ENCODE data around the gene ZNF532.
"Not testable (repeated sequence)": the region's sequence is repeated elsewhere in the genome, so short reads cannot be mapped to it uniquely, and the experiment has no call there.

ZNF532 gene

GRCh38 chr18:58905777-58906428 is 41.2 kb downstream of the ZNF532 start:
- DNase-seq: no peak

- DNase-seq: no peak
These were observed 43.3 kb downstream of the ZNF532 start for GRCh38 chr18:58908006-58908405.

DNA sequence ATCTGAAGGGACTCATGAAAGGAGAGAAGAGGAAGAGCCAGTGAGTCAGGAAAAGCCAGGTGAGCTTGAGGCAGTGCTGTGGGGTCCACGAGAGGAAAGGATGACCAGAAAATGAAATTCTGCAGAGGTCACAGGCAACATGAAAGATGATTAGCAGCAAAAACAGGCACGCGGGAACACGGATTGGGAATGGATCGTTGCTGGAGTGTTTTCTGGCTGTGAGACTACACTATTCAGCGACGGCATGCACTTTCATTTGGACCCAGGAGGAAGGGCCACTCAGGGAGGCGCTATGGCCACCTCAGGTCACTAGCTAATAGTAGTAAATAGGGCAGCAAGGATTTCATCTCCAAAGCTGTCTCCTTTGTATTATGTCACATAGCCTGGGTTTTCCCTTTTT is 44.8 kb downstream of the ZNF532 start:
- no peak for DNase-seq

- DNase-seq: no peak
These were observed 46.6 kb downstream of the ZNF532 start for GRCh38 chr18:58911241-58911640.

- DNase-seq: no peak
These were observed 47.1 kb downstream of the ZNF532 start for GRCh38 chr18:58911766-58912165.

DNA sequence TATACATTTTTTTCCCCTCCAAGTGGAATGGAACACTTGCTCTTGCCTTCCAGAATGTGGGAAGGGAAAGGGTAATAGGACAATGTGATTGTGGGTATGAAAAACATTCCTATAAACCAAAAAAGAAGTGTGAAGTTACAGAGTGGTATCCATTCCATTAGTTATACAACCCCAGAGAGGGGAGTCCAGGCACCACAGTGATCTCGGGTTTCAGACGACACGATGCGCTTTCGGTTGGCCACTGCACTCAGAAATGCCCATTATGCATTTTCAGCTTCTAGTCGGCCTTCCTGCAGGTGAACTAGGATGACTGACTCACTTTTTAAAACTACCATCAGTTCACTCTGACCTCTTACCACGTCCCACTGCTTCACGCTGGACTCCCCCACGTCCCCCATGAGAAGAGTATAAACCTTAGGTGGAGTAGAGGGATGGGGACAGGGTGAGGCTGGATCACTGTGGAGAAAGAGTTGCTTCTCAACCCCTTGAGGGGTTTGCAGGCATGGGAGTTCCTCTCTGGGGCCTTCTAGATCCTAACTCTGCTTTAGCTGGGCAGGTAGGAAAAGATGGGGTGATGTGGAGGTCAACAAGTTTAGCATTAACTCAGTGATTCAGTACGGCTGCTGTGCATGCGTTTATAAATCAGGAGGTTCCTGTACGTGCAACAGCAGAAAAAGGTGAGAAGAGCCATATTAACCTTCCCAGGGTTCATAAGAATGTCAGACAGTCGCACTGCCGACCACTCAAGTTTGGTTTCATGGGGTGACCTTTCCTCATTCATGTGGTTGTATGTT is 50.5 kb downstream of the ZNF532 start:
- no peak for DNase-seq

GRCh38 chr18:58915995-58916394 is 51.3 kb downstream of the ZNF532 start:
- no peak for DNase-seq

- not testable (repeated sequence) for DNase-seq
These were observed 55.3 kb downstream of the ZNF532 start for GRCh38 chr18:58919934-58920333.

DNA sequence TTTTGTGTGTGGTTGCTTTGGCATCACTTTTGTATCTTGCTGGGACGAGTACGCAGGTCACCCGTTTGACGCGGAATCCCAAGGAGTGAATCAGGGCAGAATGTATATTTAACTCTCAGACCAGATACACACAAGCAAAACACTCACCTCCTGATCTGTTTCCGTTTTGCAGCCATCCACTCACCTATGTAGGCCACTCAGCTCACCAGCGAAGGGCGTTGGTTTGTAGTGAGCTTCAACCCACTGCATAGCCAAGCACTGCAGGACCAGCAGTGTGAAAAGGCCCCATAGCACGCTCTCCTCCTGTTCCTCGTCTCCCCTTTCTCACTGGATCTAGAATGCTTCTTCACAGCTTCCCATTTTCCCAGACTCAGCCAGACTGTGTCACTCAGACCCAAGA is 58.3 kb downstream of the ZNF532 start:
- DNase-seq: no peak

DNA sequence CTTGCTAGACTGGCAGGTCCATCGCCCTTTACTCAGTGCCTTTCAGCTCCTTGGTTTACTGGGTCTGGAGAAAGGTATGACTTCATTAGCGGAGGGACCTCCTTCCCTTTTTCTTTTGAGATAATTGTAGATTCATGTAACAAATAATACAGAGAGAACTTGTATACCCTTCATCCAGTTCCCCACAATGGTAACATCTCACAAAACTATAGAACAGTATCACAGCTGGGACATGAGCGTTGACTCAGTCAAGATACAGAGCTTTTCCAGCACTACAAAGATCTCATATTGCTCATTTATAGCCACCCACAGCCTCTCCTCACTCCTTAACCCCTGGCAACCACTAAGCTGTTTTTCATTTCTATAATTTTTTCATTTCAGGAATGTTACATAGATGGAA is 59.8 kb downstream of the ZNF532 start:
- DNase-seq: no peak

- no peak for DNase-seq
These were observed 63.0 kb downstream of the ZNF532 start for GRCh38 chr18:58927659-58928058.

- no peak for DNase-seq
These were observed 63.7 kb downstream of the ZNF532 start for GRCh38 chr18:58928386-58928785.

- DNase-seq: no peak
These were observed 64.5 kb downstream of the ZNF532 start for GRCh38 chr18:58929206-58929605.

DNA sequence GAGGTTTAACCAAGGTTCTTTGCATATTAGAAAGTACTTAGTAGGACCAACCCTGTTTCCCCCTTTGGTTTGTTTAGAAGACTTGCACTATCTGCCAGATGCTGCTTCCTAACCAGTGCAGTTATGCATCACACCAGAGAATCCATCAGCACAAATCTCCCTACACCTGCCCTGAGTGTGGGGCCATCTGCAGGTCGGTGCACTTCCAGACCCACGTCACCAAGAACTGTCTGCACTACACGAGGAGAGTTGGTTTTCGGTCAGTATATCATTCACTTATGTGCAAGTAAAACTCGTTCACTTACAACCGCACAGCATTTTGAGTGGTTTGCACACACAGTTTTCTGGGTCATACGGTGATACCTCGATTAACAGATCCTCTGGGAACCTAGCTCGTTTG is 69.7 kb downstream of the ZNF532 start:
- DNase-seq: no peak

- no peak for DNase-seq
These were observed 70.4 kb downstream of the ZNF532 start for GRCh38 chr18:58934933-58935577.

DNA sequence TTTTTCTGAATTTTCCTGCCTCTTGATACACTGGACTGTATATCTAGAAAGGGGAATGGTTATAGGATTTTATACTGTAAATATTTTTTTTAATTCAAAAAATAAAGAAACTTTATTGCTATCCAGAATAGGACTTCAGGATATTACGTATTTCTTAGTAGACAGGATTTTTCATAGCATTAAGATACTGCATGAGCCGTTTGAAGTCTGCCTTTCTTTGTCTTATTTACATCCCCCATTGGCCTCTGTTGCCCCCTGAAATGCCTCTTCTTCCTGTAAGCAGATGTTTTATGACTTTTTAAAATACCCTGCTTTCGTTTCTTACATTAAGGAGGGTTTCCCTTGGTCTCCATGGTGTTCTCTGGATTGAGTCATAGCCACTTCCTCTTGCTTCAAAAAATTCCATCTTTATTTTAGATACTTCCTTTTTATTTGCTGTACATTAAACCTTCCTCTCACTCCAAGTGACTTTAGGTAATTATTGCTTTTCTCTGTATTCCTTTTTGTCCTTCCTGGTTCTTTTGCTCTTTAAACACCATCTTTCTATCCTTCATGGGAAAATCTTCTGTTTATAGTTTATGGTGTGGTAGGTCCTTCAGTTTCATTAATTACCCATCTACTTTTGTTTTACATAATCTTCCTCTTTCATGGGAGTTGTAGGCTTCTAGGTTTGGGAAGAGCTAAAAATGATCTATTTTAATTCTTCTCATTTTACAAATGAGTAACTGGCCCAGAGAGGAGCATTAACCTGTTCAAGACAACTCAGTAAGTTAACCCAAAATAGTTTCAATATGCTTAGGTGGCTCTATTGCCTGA is 72.6 kb downstream of the ZNF532 start:
- DNase-seq: no peak

- no peak for DNase-seq
These were observed 73.2 kb downstream of the ZNF532 start for GRCh38 chr18:58937887-58938267.

DNA sequence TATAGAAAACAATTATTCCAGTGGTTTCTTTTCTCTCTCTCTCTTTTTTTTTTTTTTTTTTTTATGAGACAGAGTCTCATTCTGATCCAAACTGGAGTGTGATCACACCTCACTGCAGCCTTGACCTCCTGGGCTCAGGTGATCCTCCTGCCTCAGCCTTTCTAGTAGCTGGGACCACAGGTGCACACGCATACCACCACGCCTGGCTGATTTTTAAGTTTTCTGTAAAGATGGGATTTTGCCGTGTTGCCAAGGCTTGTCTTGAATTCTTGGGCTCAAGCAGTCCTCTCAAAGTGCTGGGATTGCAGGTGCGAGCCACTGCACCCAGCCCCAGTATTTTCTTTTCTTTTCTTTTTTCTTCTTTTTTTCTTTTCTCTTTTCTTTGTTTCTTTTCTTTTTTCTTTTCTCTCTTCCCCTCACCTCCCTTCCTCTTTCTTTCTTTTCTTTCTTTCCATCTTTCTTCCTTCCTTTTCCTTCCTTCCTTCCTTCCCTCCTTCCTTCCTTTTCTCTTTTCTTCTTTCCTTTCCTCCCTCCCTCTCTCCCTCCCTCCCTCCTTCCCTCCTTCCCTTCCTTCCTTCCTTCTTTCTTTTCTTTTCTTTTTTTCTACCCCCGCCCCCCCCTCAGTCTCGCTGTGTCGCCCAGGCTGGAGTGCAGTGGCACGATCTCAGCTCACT is 76.9 kb downstream of the ZNF532 start:
- no peak for DNase-seq

- DNase-seq: no peak
These were observed 79.2 kb downstream of the ZNF532 start for GRCh38 chr18:58943896-58944295.

GRCh38 chr18:58947136-58947732 is 82.6 kb downstream of the ZNF532 start:
- DNase-seq: no peak

GRCh38 chr18:58949031-58949430 is 84.4 kb downstream of the ZNF532 start:
- no peak for DNase-seq
